Measurements from ENCODE around the gene BMPER.

BMPER gene

GRCh38 chr7:34157137-34157536, 251.8 kb downstream of the BMPER start:
- DNase-seq (ENCODE audit: low read depth, low spot score) = no peak
- no peak overlapping the region for H3K4me3 ChIP-seq (ENCODE audit: low read depth, low read length)
- no peak for TF ChIP-seq CTCF (IDR thresholded peaks at IDR 0.05; ENCODE audit: insufficient read depth, low read length, missing control alignments)
- ChIA-PET CTCF (interaction anchor here (0.7 to 3.8 kb wide), 9 partner anchors 9 to 225 kb away, joined by 3 to 30 read pairs (median 6); no protein-coding TSS in a partner anchor), POLR2A (no interaction called here)

- DNase-seq (ENCODE audit: low read depth, low spot score) = no peak
- CTCF ChIA-PET = interaction anchor here (1.1 to 9.5 kb wide), 4 partner anchors 18 to 162 kb away, joined by 3 to 104 read pairs (median 7); no protein-coding TSS in a partner anchor
- TF ChIP-seq CTCF (IDR thresholded peaks at IDR 0.05; ENCODE audit: insufficient read depth, low read length, missing control alignments) = peak; percentile 3
- POLR2A ChIA-PET = no interaction called here
- no peak overlapping the region for H3K4me3 ChIP-seq (ENCODE audit: low read depth, low read length)
Measured at GRCh38 chr7:34158368-34159153, 253.2 kb downstream of the BMPER start.

- no peak for TF ChIP-seq CTCF (IDR thresholded peaks at IDR 0.05; ENCODE audit: insufficient read depth, low read length, missing control alignments)
- ChIA-PET POLR2A (interaction anchor here (1.1 to 1.3 kb wide), 2 partner anchors 16 to 179 kb away, joined by 3 to 4 read pairs; no protein-coding TSS in a partner anchor), CTCF (interaction anchor here (0.9 to 9.5 kb wide), 5 partner anchors 22 to 72 kb away, joined by 3 to 104 read pairs (median 3); no protein-coding TSS in a partner anchor)
- DNase-seq (ENCODE audit: low read depth, low spot score) = peak; percentile 91
- H3K4me3 ChIP-seq (ENCODE audit: low read depth, low read length) = no peak overlapping the region
Measured at GRCh38 chr7:34160261-34160752, 255.0 kb downstream of the BMPER start.

- H3K4me3 ChIP-seq (ENCODE audit: low read depth, low read length) = no peak overlapping the region
- DNase-seq (ENCODE audit: low read depth, low spot score) = no peak
- ChIA-PET POLR2A (no interaction called here), CTCF (interaction anchor here (0.7 to 9.5 kb wide), 5 partner anchors 13 to 101 kb away, joined by 3 to 104 read pairs (median 4); no protein-coding TSS in a partner anchor)
- TF ChIP-seq CTCF (IDR thresholded peaks at IDR 0.05; ENCODE audit: insufficient read depth, low read length, missing control alignments) = no peak
Measured at GRCh38 chr7:34162027-34162565, 256.8 kb downstream of the BMPER start.

GRCh38 chr7:34162677-34163076, 257.3 kb downstream of the BMPER start:
- ChIA-PET POLR2A (no interaction called here), CTCF (interaction anchor here (0.7 to 9.5 kb wide), 5 partner anchors 14 to 75 kb away, joined by 3 to 104 read pairs (median 4); no protein-coding TSS in a partner anchor)
- no peak overlapping the region for H3K4me3 ChIP-seq (ENCODE audit: low read depth, low read length)
- no peak for TF ChIP-seq CTCF (IDR thresholded peaks at IDR 0.05; ENCODE audit: insufficient read depth, low read length, missing control alignments)
- no peak for DNase-seq (ENCODE audit: low read depth, low spot score)

GRCh38 chr7:34163956-34164355, 258.6 kb downstream of the BMPER start:
- no peak for DNase-seq (ENCODE audit: low read depth, low spot score)
- TF ChIP-seq CTCF (IDR thresholded peaks at IDR 0.05; ENCODE audit: insufficient read depth, low read length, missing control alignments) = no peak
- POLR2A ChIA-PET = no interaction called here
- no peak overlapping the region for H3K4me3 ChIP-seq (ENCODE audit: low read depth, low read length)
- CTCF ChIA-PET = interaction anchor here (1.1 to 9.5 kb wide), 3 partner anchors 29 to 182 kb away, joined by 3 to 104 read pairs (median 20); no protein-coding TSS in a partner anchor

Data from AG04449 (cell line).